Measurements from ENCODE around the gene ECI1.
A peak's percentile ranks its signal among the peaks of the same experiment; 100 is the strongest.

ECI1 gene

DNA sequence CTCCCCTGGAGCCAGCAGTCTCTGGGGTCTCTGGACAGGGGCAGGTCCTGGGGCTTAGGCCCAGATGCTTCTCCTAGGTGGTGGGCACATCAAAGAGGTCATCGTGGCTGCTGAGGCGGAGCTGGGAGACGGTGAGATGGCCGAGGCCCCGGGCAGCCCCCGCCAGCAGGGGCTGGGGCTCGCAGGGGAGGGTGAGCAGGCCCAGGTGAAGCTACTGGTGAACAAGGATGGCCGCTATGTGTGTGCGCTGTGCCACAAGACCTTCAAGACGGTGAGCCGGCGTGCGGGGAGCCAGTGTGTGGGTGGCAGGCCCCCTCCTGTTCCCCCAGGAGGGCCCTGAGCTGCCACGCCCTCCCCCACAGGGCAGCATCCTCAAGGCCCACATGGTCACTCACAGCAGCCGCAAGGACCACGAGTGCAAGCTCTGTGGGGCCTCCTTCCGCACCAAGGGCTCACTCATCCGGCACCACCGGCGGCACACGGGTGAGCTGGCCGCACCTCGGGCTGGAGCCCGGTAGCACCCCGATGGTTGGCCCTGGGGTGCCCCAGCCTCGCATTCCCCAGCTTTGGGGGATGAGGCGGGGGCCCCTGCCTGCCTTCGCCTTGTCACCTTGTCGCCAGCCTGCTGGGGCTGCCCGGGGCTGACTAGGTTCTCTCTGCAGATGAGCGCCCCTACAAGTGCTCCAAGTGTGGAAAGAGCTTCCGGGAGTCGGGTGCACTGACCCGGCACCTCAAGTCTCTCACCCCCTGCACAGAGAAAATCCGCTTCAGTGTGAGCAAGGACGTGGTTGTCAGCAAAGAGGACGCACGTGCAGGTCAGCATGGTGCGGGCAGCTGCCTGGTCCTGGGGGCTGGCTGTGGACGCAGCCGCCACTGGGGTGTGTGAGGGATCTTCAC lies 19.0 kb downstream of the ECI1 start:
- DNase-seq: no peak

DNA sequence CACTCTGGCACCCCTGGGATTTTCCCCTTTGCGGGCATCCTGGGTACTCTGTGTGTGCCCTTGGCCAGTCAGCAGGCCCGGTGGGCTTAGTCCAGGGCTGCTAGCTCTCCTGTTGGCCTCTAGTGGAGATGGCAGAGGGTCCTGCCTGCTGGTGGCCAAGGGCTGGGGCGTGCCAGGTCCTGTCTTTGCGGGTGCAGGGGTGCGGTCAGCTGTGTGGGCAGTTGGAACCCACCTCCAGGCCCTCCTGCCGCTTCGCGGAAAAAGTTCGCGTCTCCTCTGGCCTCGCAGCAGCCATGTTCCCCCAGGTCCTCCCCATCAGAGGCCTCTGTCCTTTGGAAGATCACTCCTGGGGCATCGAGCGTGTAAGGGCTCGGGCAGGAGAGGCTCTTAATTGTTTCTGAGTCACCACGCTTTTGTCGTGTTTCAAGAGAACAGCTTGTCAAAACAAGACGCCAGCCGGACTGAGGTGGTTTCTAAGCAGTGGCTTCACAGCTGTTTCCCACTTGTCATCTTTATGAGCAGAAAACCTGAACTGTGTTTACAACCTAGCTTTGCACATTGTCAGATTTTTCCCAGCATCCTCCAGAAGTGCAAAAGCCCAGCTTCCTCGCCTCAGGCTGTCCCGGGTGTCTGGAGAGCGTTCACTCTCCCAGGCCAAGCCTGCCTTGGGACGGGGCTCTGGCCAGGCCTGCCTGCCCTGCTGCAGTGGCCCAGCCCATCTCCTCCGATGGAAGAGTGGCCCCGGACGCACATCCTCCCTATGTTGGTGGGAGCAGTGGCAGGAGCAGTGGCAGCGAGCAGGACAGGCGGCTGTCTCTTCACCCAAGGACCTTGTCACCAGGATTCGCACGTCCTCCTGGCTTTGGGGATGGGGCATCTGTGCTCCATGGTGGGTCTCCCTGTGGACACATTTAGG lies 20.1 kb downstream of the ECI1 start:
- no peak for DNase-seq

DNA sequence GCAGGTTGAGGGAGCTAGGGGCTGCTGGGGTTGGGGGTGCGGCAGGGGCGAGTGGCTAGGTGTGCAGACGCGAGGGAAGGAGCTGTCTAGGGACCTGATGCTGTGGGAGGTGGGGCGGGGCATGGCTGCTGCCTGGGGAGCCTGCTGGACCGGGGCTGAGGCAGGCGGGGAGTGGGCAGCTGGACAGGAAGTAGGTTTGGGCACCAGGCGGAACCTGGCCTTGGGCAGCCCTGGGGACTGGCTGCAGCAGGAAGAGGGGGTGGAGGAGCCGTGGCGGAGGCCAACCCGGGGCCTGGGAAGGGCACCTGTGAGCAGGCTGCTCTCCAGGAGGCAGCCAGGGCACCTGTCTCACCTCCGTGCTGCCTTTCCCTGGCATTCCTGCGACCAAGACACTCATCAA lies 21.0 kb downstream of the ECI1 start:
- no peak for DNase-seq

DNA sequence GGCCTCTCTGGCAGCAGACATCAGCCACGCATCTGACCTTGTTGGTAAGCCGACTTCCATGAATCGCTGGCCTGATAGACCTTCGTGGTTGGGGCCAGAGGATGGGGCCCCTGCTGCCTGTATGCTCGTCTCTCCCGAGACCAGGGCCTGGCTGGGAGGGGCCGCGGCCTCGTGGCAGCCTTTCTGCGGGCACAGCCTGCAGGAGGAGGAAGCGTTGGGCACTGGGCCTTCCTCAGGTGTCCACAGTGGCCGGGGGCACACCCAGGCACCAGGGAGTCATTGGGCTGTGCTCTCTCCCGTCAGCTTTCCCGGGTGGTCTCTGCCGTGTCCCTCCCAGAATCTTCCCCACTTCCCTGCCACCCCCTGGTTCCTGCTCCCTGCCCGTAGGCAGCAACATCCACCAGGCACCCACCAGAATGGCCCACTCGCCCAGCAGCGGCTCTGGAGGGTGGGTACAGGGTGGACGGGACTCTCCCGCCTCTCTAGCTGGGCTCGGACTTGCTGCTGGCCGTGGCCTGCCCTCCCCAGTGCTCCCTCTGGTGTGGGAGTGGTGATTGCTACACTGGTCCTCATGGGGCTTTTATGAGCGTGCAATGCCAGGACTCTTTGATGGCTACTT lies 21.6 kb downstream of the ECI1 start:
- no peak for DNase-seq

DNA sequence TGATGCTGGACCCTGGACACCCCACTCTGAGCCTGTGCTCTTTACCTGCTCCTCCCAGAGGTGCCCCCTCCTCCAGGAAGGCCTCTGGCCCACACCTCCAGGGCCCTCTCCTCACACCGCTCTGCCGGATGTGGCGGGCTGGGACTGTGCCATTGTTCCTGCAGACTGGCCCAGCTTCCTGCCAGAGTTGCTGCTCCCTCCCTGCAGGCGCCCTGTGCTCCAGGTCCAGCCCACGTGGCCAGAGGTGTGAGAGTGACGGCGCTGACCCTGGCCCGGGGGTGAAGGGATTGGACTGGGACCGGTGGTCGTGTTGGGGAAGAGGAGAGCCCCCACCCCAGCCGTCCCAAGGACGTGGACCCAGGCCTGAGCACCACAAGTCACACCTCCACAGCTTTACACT lies 22.3 kb downstream of the ECI1 start:
- no peak for DNase-seq

DNA sequence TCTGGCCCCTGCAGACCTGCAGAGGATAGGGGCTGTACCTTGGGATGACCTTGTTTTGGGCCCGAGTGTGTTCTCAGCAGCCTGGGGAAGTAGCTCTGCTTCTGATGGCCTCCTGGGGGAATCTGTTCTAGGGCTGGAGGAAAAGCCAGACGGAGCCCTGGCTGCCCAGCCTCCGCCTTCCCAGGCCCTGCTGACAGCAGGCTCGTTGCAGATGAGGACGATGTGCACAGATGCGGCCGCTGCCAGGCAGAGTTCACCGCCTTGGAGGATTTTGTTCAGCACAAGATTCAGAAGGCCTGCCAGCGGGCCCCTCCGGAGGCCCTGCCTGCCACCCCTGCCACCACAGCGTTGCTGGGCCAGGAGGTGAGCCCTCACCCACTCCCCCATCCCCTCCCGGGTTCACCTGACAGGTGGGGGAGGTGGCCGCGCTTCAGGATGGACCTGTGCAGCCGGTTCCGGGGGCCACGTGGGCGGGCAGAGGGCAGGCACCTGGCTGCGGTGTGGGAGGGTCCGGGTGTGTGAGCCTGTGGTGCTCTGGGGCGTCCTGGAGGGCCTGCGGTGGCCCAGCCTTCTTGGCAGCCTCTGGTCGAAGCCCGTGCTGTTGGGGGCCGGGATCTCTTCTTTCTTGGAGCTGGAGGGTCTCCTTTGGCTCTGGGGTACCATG lies 23.1 kb downstream of the ECI1 start:
- DNase-seq: no peak

DNA sequence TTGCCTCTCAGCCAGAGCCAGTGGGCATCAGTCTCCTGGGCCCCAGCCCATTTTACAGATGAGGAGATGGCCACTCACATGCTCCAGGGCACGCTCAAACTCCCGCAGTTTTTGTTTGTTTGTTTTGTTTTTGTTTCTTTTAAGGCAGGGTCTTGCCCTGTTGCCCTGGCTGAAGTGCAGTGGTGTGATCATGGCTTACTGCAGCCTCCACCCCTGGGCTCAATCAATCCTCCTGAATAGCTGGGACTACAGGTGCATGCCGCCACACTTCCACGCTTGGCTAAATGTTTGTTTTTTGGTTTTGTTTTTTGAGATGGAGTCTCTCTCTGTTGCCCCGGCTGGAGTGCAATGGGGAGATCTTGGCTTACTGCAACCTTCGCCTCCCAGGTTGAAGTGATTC lies 24.5 kb downstream of the ECI1 start:
- DNase-seq: no peak

DNA sequence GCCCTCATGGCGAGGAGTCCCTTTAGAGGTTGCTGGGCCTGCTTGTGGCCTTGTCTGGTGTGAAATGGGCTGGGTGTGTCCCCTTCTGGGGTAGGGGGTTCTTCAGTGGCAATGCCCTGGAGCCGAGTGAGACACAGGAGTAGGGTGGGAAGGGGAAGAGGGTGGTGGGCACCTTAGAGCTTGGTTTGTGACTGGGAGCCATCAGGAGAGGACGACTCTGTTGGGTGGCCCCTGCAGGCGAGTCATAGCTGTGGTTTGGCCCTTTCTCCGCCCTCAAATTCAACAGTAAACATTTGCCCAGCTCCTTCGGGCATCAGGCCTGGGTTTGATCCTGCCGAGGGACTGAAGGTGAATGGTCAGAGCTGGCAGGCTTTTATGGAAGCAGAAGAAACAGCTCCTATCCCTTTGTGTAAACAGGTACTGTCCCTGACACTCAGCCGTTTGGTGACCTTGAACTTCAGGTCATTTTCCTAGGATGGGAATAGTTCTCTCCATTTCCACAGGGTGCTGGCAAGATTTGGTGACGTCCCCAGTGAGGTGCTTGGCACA lies 25.1 kb downstream of the ECI1 start:
- DNase-seq: no peak

DNA sequence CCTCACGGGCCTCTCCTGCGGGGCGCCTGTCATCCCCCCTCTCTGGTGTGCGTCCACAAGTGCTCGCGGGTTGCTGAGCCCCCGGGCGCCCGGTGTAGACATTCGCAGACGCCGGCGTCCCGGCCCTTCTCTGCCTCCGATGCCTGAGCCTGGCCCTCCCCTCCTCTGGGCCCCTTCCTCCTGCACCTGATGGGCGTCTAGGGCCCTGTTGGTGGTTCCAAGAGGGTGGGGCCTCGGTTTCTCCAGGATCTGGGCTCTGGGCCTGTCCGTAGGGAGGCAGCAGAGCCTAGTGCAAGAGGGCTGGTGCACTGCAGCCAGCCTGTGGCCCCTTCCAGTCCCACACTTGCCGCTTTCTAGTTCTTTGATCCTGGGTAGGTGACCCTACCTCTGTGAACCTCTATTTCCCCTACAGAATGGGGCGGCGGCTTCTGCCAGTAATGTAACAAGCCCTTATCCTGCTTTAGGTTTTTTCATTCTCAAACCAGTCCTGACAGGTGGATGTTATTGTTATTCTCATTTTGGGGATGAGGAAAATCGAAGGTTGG lies 27.4 kb downstream of the ECI1 start:
- peak in 1 of 2 donors; percentile 40 for DNase-seq

DNA sequence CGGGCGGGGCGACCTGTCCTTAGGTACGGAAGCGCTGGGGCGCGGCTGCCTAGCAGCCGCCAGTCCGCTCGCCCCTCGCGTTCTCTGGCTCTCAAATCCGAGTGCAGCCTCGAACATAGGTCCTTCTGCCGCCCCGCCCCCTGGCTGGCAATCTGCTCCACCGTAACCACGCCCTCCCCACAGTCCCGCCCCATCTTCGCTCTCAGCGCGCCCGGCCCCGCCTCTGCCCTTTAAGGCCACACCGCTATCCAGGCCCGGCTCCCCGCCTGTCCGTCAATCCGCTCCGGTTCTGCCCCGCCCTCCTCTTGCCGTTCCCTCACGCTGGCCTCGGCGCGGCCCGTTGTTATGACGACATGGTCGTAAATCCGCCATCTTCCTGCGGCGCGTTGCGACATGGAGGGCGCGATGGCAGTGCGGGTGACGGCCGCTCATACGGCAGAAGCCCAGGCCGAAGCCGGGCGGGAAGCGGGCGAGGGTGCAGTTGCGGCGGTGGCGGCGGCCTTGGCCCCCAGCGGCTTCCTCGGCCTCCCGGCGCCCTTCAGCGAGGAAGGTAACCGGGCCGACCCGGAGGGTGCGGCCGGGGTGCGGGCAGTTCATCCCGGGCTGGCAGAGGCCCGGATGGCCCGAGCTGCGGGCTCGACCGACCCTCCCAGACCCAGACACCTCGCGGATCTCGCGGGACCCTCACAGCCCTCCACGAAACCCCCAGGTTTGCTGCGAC lies 28.0 kb downstream of the ECI1 start, which contains the start of gene E4F1:
Gene E4F1 (plus strand): TSS at position 371 of the 721 bp plus-strand sequence. CDS start 23 bp downstream, at position 394.
- DNase-seq: peak; percentile 100

DNA sequence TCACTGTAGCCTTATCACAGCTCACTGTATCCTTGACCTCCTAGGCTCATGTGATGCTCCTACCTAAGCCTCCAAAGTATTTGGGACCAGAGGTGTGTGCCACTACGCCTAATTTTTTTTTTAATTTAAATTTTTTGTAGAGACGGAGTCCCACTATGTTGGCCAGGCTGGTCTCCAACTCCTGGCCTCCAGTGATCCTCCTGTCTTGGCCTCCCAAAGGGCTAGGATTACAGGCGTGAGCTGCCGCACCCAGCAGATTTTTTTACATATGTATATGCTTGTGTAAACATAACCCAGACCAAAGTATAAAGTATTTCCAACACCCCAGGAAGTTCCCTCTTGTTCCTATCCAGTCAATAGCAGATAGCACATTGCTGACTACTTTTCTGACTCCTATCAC lies 35.1 kb downstream of the ECI1 start:
- no peak for DNase-seq

DNA sequence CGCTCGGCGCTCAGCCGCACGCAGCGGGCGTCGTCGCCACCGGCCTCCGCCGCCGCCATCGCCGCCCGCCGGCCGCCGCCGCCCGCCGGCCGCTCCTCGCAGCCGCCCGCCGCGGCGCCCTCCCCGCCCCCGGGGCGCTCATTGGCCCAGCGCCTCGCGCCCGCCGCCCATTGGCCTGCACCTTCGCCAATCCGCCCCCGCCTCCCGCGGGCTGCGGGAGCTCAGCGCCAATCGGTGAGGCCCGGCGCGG lies 36.7 kb downstream of the ECI1 start, which contains the start of gene PGP:
Gene PGP (minus strand): TSS at position 122 of the 250 bp plus-strand sequence. CDS start 63 bp downstream, at position 59.
- no peak for DNase-seq

DNA sequence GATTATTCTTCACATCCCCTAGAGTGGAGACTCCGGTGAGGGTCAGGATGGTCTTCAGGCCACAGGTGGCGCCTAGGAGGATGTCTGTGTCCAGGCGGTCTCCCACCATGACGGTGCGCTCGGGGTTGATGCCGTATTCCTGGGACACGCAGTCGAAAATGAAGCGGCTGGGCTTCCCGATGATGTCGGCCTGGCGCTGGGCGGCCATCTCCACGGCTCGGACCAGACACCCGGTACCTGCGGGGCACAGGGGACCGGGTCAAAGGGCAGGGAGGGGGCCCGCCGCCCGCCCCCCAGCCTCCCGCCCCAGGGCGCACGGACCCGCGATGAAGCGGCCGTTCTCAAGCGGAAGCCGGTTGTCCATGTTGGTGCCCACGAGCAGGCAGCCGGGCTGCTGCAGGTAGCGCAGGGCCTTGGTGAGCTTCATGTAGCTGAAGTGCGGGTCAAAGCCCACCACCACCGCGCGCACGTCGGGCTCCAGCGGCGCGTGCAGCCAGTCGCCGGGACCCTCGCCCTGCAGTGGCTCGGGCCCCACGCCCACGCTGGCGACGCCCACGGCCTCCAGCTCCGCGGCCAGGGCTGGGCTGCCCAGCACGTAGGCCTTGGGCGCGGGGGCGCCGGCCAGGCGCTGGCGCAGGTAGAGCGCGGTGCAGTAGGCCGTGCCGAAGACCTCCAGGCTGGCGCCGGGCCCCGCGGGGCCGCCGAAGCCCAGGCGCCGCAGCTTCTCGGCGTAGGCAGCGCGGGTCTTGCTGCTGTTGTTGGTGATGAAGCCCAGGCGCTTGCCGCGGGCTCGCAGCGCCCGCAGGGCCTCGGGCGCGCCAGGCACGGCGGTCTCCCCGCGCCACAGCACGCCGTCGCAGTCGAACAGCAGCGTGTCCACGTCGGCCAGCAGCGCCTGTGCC lies 37.3 kb downstream of the ECI1 start:
- peak in 1 of 2 donors; percentile 33 for DNase-seq

DNA sequence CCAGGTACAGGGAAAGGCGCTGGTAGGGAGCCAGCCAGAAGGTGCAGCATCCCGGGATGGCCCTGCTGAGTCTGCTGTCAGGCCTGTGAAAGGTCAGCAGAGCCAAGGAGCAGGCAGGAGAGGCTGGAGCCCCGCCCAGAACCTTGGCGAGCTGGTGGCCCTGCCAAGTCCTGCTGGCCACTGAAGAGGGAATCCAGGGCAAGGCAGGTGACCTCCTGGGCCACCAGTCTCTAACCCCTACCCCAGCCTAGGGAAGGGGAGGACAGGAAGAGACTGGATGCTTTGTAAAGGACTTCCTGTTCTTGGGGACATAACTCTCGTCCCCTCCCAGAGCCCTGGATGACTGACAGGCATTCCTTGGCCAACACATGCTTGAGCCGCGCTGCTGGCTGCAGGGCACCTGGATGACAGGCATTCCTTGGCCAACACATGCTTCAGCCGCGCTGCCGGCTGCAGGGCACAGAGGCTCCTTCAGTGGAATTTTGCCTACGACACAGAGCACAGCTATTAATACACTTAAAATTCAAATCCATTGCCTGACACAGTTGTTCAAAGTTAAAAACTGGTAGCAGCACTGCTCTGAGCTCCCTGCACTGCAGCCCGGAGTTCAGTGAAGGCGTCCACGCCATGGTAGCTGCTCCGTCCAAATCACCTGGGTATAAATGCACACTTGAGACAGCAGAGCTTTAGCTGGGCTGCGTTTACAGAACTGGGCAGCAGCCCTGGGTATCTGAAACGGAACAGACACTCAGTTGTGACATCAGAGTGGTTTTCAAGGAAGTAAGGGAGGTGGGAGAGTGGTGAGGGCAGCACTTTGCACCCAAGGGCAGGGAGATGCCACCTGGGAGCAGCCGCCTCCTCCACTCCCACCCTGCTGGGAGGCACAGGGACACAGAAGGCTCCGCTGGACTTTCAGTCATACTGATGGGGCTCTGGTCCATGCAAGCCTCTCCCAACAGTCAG lies 38.7 kb downstream of the ECI1 start:
- DNase-seq: peak in 1 of 2 donors; percentile 15

DNA sequence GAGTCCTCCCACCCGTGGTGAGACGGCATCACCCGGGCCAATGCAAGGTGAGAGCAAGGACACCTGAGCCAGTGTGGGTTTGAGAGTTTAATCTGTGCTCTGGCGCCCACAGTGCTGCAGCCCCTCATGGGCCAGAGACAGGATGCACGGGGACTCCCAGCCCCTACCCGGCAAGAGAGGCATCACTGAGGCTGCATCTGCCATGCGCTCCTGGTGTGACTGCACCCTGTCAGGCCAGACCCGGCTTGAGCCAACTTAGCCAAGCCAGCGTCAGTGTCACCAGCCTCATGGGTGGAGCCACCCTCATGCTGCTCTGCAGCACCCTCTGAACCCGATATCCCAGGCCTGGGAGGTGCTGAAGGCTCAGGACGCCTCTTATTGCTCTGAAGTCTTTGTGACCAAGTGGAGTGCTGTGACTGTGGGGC lies 39.5 kb downstream of the ECI1 start:
- peak in 1 of 2 donors; percentile 17 for DNase-seq

DNA sequence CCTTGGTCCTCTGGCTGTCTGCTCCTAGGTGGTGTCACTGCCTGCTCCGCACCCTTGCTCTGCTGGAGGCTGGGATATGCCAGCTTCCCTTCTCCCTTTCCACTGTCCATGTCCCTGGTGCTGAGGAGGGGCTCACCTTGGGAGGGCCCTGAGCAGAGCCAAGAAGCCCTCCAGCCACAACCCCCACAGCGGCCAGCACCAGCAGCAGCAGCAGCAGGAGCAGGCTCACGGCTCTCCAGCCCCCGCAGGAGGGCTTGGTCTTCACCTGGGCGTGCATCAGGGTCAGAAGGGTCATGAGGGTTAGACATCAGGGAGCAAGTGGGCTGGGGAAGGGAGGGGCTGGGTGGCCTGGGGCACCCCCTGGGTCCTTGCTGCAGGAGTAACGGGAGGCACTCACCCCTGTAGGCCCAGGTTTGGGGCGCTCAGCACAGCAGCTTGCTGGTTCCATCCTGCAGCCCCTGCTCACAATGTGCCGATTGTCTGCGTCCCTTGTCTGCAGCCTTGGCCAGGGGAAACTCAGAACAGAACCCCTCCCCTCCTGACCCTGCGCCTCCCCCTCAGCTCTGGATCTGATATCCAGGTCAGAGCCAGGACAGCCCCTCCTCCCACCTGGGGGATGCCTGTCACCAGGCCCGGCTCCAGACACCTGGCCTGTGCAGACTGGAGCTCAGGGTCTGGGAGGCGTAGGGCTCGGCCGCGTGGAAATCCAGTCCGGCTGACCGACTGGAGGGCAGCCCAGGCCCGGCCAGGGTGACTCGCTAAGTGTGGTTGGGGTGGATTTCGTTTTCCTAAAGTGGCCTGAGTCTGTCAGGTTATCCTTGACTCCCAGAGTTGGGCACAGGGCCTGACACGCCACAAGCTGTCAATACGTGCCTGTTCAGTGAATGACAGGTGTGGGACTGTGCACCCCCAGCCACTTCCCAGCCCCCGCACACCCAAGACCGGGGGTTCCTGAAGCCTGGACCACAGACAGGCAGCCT lies 40.7 kb downstream of the ECI1 start, which contains the start of gene BRICD5:
Gene BRICD5 (minus strand): TSS at position 478 of the 980 bp plus-strand sequence. CDS start 30 bp downstream, at position 448.
- DNase-seq: peak in 1 of 2 donors; percentile 22

DNA sequence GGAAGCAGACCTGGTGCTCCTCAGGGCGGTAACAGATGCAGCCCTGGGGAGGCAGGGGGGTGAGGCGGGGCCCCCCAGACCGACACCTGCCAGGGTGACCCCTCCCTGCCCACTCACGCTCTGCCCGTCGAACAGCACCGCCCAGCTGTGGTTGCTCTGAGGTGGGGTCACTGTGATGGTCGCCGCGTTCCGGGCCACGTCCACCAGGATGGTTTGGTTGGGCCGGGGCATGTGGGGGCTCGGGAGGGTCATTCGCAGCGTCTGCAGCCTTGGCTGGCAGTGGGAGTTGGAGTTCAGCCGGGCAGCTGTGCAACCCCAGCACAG lies 41.4 kb downstream of the ECI1 start:
- DNase-seq: no peak

Measured in stimulated activated CD4-positive, alpha-beta T cell treated with anti-CD3 and anti-CD28 coated beads, Interleukin-2, amount 100 ng/mL, for 24 hours (primary cell).